H9 (cell line): ENCODE data around the gene RNF141. TPM values are rescaled to one million over a fixed set of nuclear protein-coding genes. Genes with fewer than 3 reads are reported as not detected.

Experiments
- DNase-seq: peaks from one replicate; pipeline ENCODE4 v3.0.0-alpha.2; 2017
- H2AFZ ChIP-seq: one replicate; pipeline ENCODE4 v1.6.1; 2013; ENCODE audit warnings: mild to moderate bottlenecking, low read length, control low read depth, moderate library complexity
- H2AK5ac ChIP-seq: 2 replicates; pipeline ENCODE4 v1.6.1; 2013; ENCODE audit warnings: low read length, control low read depth, mixed read lengths; ENCODE audit not compliant: insufficient read length
- H2BK120ac ChIP-seq: one replicate; pipeline ENCODE4 v1.6.1; 2013; ENCODE audit warnings: low read depth, mild to moderate bottlenecking, low read length, control low read depth, inconsistent platforms; ENCODE audit not compliant: poor library complexity, severe bottlenecking
- H2BK12ac ChIP-seq: 2 replicates; pipeline ENCODE4 v1.6.1; 2013; ENCODE audit warnings: low read length, control low read depth, mixed read lengths, low read depth; ENCODE audit not compliant: insufficient read length
- H2BK15ac ChIP-seq: 2 replicates; pipeline ENCODE4 v1.6.1; 2013; ENCODE audit warnings: low read depth, low read length, control low read depth
- H2BK20ac ChIP-seq: one replicate; pipeline ENCODE4 v1.6.1; 2013; ENCODE audit warnings: low read depth, mild to moderate bottlenecking, low read length, control low read depth, inconsistent platforms; ENCODE audit not compliant: poor library complexity, severe bottlenecking
- H2BK5ac ChIP-seq: 2 replicates; pipeline ENCODE4 v1.6.1; 2013; ENCODE audit warnings: low read length, control low read depth, mixed read lengths; ENCODE audit not compliant: insufficient read length
- H3K14ac ChIP-seq: 2 replicates; pipeline ENCODE4 v1.6.1; 2013; ENCODE audit warnings: low read length, control low read depth; ENCODE audit not compliant: insufficient read depth
- H3K18ac ChIP-seq: 2 replicates; pipeline ENCODE4 v1.6.1; 2013; ENCODE audit warnings: low read depth, mild to moderate bottlenecking, mixed read lengths, low read length, control low read depth; ENCODE audit not compliant: insufficient read length
- H3K23ac ChIP-seq: 2 replicates; pipeline ENCODE4 v1.6.1; 2013; ENCODE audit warnings: low read length, control low read depth, mixed read lengths, low read depth; ENCODE audit not compliant: insufficient read length
- H3K23me2 ChIP-seq: 2 replicates; pipeline ENCODE4 v1.6.1; 2013; ENCODE audit warnings: low read depth, mild to moderate bottlenecking, mixed read lengths, low read length, control low read depth; ENCODE audit not compliant: insufficient read length, poor library complexity, severe bottlenecking
- H3K27ac ChIP-seq: 2 replicates; pipeline ENCODE4 v1.5.1; 2013; ENCODE audit warnings: low read length, control low read depth, mixed read lengths, low read depth; ENCODE audit not compliant: insufficient read length
- H3K27me3 ChIP-seq: 2 replicates; pipeline ENCODE4 v1.6.1; 2013; ENCODE audit warnings: low read length, control low read depth, inconsistent platforms; ENCODE audit not compliant: insufficient read depth
- H3K4ac ChIP-seq: 2 replicates; pipeline ENCODE4 v1.6.1; 2013; ENCODE audit warnings: low read depth, mild to moderate bottlenecking, control low read depth, inconsistent platforms, low read length, moderate library complexity
- H3K4me1 ChIP-seq: 2 replicates; pipeline ENCODE4 v1.6.1; 2013; ENCODE audit warnings: low read length, control low read depth, inconsistent platforms; ENCODE audit not compliant: insufficient read depth
- H3K4me2 ChIP-seq: 2 replicates; pipeline ENCODE4 v1.6.1; 2013; ENCODE audit warnings: low read length, control low read depth, mixed read lengths; ENCODE audit not compliant: insufficient read length, insufficient read depth
- H3K56ac ChIP-seq: 2 replicates; pipeline ENCODE4 v1.6.1; 2013; ENCODE audit warnings: low read depth, mild to moderate bottlenecking, mixed read lengths, low read length, control low read depth; ENCODE audit not compliant: insufficient read length
- H3K79me1 ChIP-seq: 2 replicates; pipeline ENCODE4 v1.6.1; 2013; ENCODE audit warnings: low read depth, mild to moderate bottlenecking, moderate library complexity, low read length, control low read depth, inconsistent platforms; ENCODE audit not compliant: insufficient read depth, poor library complexity, severe bottlenecking
- H3K79me2 ChIP-seq: 2 replicates; pipeline ENCODE4 v1.6.1; 2013; ENCODE audit warnings: low read length, control low read depth, inconsistent platforms; ENCODE audit not compliant: insufficient read depth
- H3K9ac ChIP-seq: 2 replicates; pipeline ENCODE4 v1.6.1; 2013; ENCODE audit warnings: low read length, control low read depth, mixed read lengths; ENCODE audit not compliant: insufficient read length; ENCODE audit errors: extremely low read depth
- H3K9me3 ChIP-seq: one replicate; pipeline ENCODE4 v1.6.1; 2013; ENCODE audit warnings: low read depth, low read length, inconsistent platforms; ENCODE audit not compliant: control insufficient read depth
- H3T11ph ChIP-seq: one replicate; pipeline ENCODE4 v1.6.1; 2013; ENCODE audit warnings: mild to moderate bottlenecking, low read length, control low read depth, inconsistent platforms
- H4K20me1 ChIP-seq: one replicate; pipeline ENCODE4 v1.6.1; 2013; ENCODE audit not compliant: control insufficient read depth, insufficient read length, insufficient read depth
- H4K5ac ChIP-seq: 2 replicates; pipeline ENCODE4 v1.6.1; 2013; ENCODE audit warnings: low read depth, mild to moderate bottlenecking, mixed read lengths, low read length, control low read depth; ENCODE audit not compliant: insufficient read length
- H4K8ac ChIP-seq: replicated peaks from 2 replicates; pipeline ENCODE4 v1.6.1; 2013; ENCODE audit warnings: low read length, control low read depth, mixed read lengths, low read depth; ENCODE audit not compliant: insufficient read length
- H4K91ac ChIP-seq: 2 replicates; pipeline ENCODE4 v1.6.1; 2013; ENCODE audit warnings: low read depth, mild to moderate bottlenecking, moderate library complexity, mixed read lengths, low read length, control low read depth; ENCODE audit not compliant: insufficient read length
- H3K27ac Mint-ChIP-seq, 3 experiments: 2 replicates in 2 of 3; 3 replicates in 1 of 3; pipeline ENCODE4 v1.8.0; 2020 to 2021; ENCODE audit warnings: mixed read lengths in 3 of 3, mild to moderate bottlenecking in 1 of 3, moderate library complexity in 1 of 3
- H3K27me3 Mint-ChIP-seq: 2 replicates; pipeline ENCODE4 v1.8.0; 2021; ENCODE audit warnings: low read depth, mild to moderate bottlenecking, moderate library complexity, mixed read lengths
- H3K36me3 Mint-ChIP-seq, 3 experiments: 2 replicates in 2 of 3; 3 replicates in 1 of 3; pipeline ENCODE4 v1.8.0; 2020 to 2021; ENCODE audit warnings: low read depth in 3 of 3, mixed read lengths in 3 of 3; ENCODE audit not compliant: insufficient read depth in 1 of 3
- H3K4me1 Mint-ChIP-seq, 2 experiments: 2 replicates each; pipeline ENCODE4 v1.8.0; 2020; ENCODE audit warnings: mixed read lengths in 2 of 2
- H3K4me3 Mint-ChIP-seq, 2 experiments: 2 replicates in 1 of 2; 3 replicates in 1 of 2; pipeline ENCODE4 v1.8.0; 2020 to 2021; ENCODE audit warnings: mild to moderate bottlenecking in 2 of 2, mixed read lengths in 2 of 2, moderate library complexity in 1 of 2
- H3K9me3 Mint-ChIP-seq, 2 experiments: 2 replicates in 1 of 2; 3 replicates in 1 of 2; pipeline ENCODE4 v1.8.0; 2020; ENCODE audit warnings: mild to moderate bottlenecking in 2 of 2, mixed read lengths in 2 of 2, moderate library complexity in 1 of 2
- CTCF ChIP-seq: fragments of 200-600 bp; sonication (generic); conservative IDR thresholded peaks from 3 replicates; pipeline ENCODE4 v1.8.0; 2021; ENCODE audit warnings: antibody characterized with exemption, mild to moderate bottlenecking
- whole genome bisulfite sequencing: extraction: QIAGEN DNeasy Blood & Tissue Kit; methylation state at CpG from one replicate; pipeline ENCODE4 v1.1.7; 2013; ENCODE audit warnings: missing lambda C conversion rate, low lambda C conversion rate, mixed read lengths; ENCODE audit not compliant: insufficient read length; ENCODE audit errors: extremely low coverage; 5-methylcytosine and 5-hydroxymethylcytosine counted together
- total RNA-seq: library from RNA; stranded (reverse); gene quantifications from 2 replicates; pipeline ENCODE4 v1.2.1, GENCODE V29; 2021

RNF141 gene
- total RNA-seq, 1 experiment from 2014 or later = 24.7 TPM

- Histone ChIP-seq H2AFZ (no peak overlapping the region), H4K8ac (no peak overlapping the region), H2BK15ac (no peak overlapping the region), H3K14ac (no peak overlapping the region; the same call in 1 of the 2 replicates), H3K27ac (no peak overlapping the region), H3K18ac (no peak overlapping the region), H3K4ac (no peak overlapping the region), H2AK5ac (no peak overlapping the region), H3K79me1 (no peaks in the 10 kb centered on the region), H3K27me3 (no peaks in the 10 kb centered on the region), H2BK20ac (no peak overlapping the region), H3K4me1 (no peaks in the 10 kb centered on the region), H3K9ac (no peak overlapping the region), H3T11ph (no peak overlapping the region), H2BK12ac (no peak overlapping the region), H4K5ac (no peak overlapping the region), H3K4me2 (no peak overlapping the region), H3K9me3 (no peaks in the 10 kb centered on the region), H3K23me2 (no peaks in the 10 kb centered on the region), H4K20me1 (no peaks in the 10 kb centered on the region), H2BK120ac (no peak overlapping the region), H2BK5ac (no peak overlapping the region), H3K56ac (no peak overlapping the region), H3K23ac (no peak overlapping the region), H4K91ac (no peak overlapping the region), H3K79me2 (no peaks in the 10 kb centered on the region)
- no peak for TF ChIP-seq CTCF
- no peaks in the 10 kb centered on the region for H3K9me3 Mint-ChIP-seq
- no peaks in the 10 kb centered on the region for H3K36me3 Mint-ChIP-seq
- DNase-seq = no peak
- no CpG with 5 or more reads among the region's 3 CpGs for WGBS
- peaks cover 0 to 8% of the 10 kb centered on the region in 2 experiments; a peak in 2 of 4 replicates for H3K4me1 Mint-ChIP-seq
- peaks cover 2% of the 10 kb centered on the region; the same call in 1 of the 2 replicates for H3K27me3 Mint-ChIP-seq
- no peak overlapping the region for H3K4me3 Mint-ChIP-seq
- peak overlapping the region in 1 of 3 experiments; percentile 30; a peak in 1 of 7 replicates for H3K27ac Mint-ChIP-seq
Observed at GRCh38 chr11:10478066-10478465, 62.9 kb downstream of the RNF141 start.
